HL-60/S4 treated with phorbol 12-myristate 13-acetate at 8.2 ng/mL for 4 days and 3 days (cell line): ENCODE results near the gene PATL2.
"Not testable (repeated sequence)": the region's sequence is repeated elsewhere in the genome, so short reads cannot be mapped to it uniquely, and the experiment has no call there.

Experiments used
- in situ Hi-C: fragments of 300-500 bp; cut with MboI; formaldehyde crosslinking; loops from 2 replicates; pipeline ENCODE4 v1.15.0; 2022; ENCODE audit warnings: low sequenced_read_pairs

PATL2 gene

GRCh38 chr15:44711096-44711742 is at the start of gene PATL2, which contains the start of gene B2M:
Gene PATL2 (minus strand): TSS chr15:44711323. CDS start chr15:44676490, 34,833 bp downstream.
Gene B2M (plus strand): TSS chr15:44711517. CDS start chr15:44711547, 30 bp downstream.
- in situ Hi-C loops: no loop called here

- in situ Hi-C loops: no loop called here
Observed at GRCh38 chr15:44753345-44753744, 42.2 kb upstream of the PATL2 start.

- in situ Hi-C loops: not testable (repeated sequence)
Observed at GRCh38 chr15:44743454-44743853, 32.3 kb upstream of the PATL2 start.

- in situ Hi-C loops: not testable (repeated sequence)
Observed at GRCh38 chr15:44739222-44739847, 28.2 kb upstream of the PATL2 start.

GRCh38 chr15:44738340-44738984 is 27.3 kb upstream of the PATL2 start:
- in situ Hi-C loops: no loop called here

- in situ Hi-C loops: no loop called here
Observed at GRCh38 chr15:44736181-44736765, 25.1 kb upstream of the PATL2 start, which contains the start of gene TRIM69. Gene TRIM69 (plus strand): TSS chr15:44736528. CDS start chr15:44736705, 177 bp downstream.

GRCh38 chr15:44735482-44736180 is 24.5 kb upstream of the PATL2 start:
- in situ Hi-C loops: no loop called here

GRCh38 chr15:44734839-44735481 is 23.8 kb upstream of the PATL2 start:
- in situ Hi-C loops: no loop called here

GRCh38 chr15:44729408-44730127 is 18.4 kb upstream of the PATL2 start:
- in situ Hi-C loops: no loop called here

GRCh38 chr15:44728576-44729407 is 17.7 kb upstream of the PATL2 start:
- in situ Hi-C loops: no loop called here

- in situ Hi-C loops: not testable (repeated sequence)
Observed at GRCh38 chr15:44728232-44728575, 17.1 kb upstream of the PATL2 start.

- in situ Hi-C loops: no loop called here
Observed at GRCh38 chr15:44727485-44728231, 16.5 kb upstream of the PATL2 start.

GRCh38 chr15:44726568-44727484 is 15.7 kb upstream of the PATL2 start:
- in situ Hi-C loops: no loop called here

- in situ Hi-C loops: no loop called here
Observed at GRCh38 chr15:44726136-44726535, 15.0 kb upstream of the PATL2 start.

- in situ Hi-C loops: no loop called here
Observed at GRCh38 chr15:44722011-44722410, 10.9 kb upstream of the PATL2 start.

GRCh38 chr15:44720460-44721176 is 9.5 kb upstream of the PATL2 start:
- in situ Hi-C loops: no loop called here

- in situ Hi-C loops: not testable (repeated sequence)
Observed at GRCh38 chr15:44720000-44720435, 8.9 kb upstream of the PATL2 start.
